PC-3 (cell line): ENCODE measurements around the gene SWT1. TPM values are rescaled to one million over a fixed set of nuclear protein-coding genes. Genes with fewer than 3 reads are reported as not detected.
A peak's percentile ranks its signal among the peaks of the same experiment; 100 is the strongest.

ENCODE experiments used
- ATAC-seq: fragments of 200-7000 bp; cut with Tn5 transposase; 2 replicates; pipeline ENCODE4 v1.9.1; 2020; ENCODE audit warnings: mild to moderate bottlenecking, moderate library complexity
- BruUV-seq: library from RNA; stranded (reverse); fragments of 400-500 nt; replicated peaks from 2 replicates; lab custom pipeline; 2021; lab: Mats Ljungman, UMichigan
- CTCF ChIA-PET: fragments of 300-600 bp; sonication (Branson Sonifier 250); formaldehyde crosslinking; loops from one replicate; lab custom pipeline; 2022; ENCODE audit warnings: antibody characterized with exemption; lab: Charles Lee
- POLR2A ChIA-PET: fragments of 300-600 bp; sonication (Branson Sonifier 250); formaldehyde crosslinking; loops from one replicate; lab custom pipeline; 2022; ENCODE audit warnings: antibody characterized with exemption; ENCODE audit not compliant: unreplicated experiment; lab: Charles Lee
- DNase-seq: peaks from one replicate; pipeline ENCODE4 v3.0.0-alpha.2; 2015
- H2AFZ ChIP-seq: fragments of 300-600 bp; sonication (generic); 2 replicates; pipeline ENCODE4 v1.6.0; 2016; ENCODE audit warnings: antibody characterized with exemption, low read length
- H3F3A ChIP-seq: fragments of 300-600 bp; sonication (generic); one replicate; pipeline ENCODE4 v1.6.0; 2017; ENCODE audit warnings: antibody characterized with exemption, low read length, control low read depth, mild to moderate bottlenecking; ENCODE audit not compliant: unreplicated experiment
- H3K27ac ChIP-seq: fragments of 300-600 bp; sonication (generic); 2 replicates; pipeline ENCODE4 v1.5.1; 2016; ENCODE audit warnings: mild to moderate bottlenecking, low read length
- H3K27me3 ChIP-seq: fragments of 300-600 bp; sonication (generic); 2 replicates; pipeline ENCODE4 v1.6.1; 2016; ENCODE audit warnings: low read length, mixed read lengths
- H3K36me3 ChIP-seq: fragments of 300-600 bp; sonication (generic); 2 replicates; pipeline ENCODE4 v1.6.1; 2016; ENCODE audit warnings: low read depth, mixed run types, low read length, mixed read lengths
- H3K4me1 ChIP-seq: fragments of 300-600 bp; sonication (generic); 2 replicates; pipeline ENCODE4 v1.5.1; 2016; ENCODE audit warnings: low read length; ENCODE audit not compliant: insufficient read depth
- H3K4me2 ChIP-seq: fragments of 300-600 bp; sonication (generic); 2 replicates; pipeline ENCODE4 v1.6.0; 2016; ENCODE audit warnings: low read length
- H3K4me3 ChIP-seq: fragments of 300-600 bp; sonication (generic); 2 replicates; pipeline ENCODE4 v1.5.1; 2016; ENCODE audit warnings: mild to moderate bottlenecking, low read length, mixed read lengths
- H3K79me2 ChIP-seq: fragments of 300-600 bp; sonication (generic); 2 replicates; pipeline ENCODE4 v1.6.1; 2017; ENCODE audit warnings: low read length, mixed read lengths
- H3K9ac ChIP-seq: fragments of 300-600 bp; sonication (generic); 2 replicates; pipeline ENCODE4 v1.6.0; 2016; ENCODE audit warnings: mild to moderate bottlenecking, low read length
- H3K9me2 ChIP-seq: fragments of 300-600 bp; sonication (generic); replicated peaks from 2 replicates; pipeline ENCODE4 v1.6.1; 2016; ENCODE audit warnings: mixed run types, low read length, mixed read lengths
- H3K9me3 ChIP-seq: fragments of 300-600 bp; sonication (generic); 2 replicates; pipeline ENCODE4 v1.6.1; 2016; ENCODE audit warnings: low read length, mixed read lengths
- H4K20me1 ChIP-seq: fragments of 300-600 bp; sonication (generic); 2 replicates; pipeline ENCODE4 v1.6.1; 2016; ENCODE audit warnings: low read length, mixed read lengths
- EZH2 ChIP-seq: fragments of 300-600 bp; sonication (generic); IDR thresholded peaks from one replicate; pipeline ENCODE4 v1.6.1; 2017; ENCODE audit warnings: antibody characterized with exemption, mild to moderate bottlenecking, low read length; ENCODE audit not compliant: unreplicated experiment
- EZH2phosphoT487 ChIP-seq: fragments of 300-600 bp; sonication (generic); IDR thresholded peaks from 2 replicates; pipeline ENCODE4 v1.6.1; 2018; ENCODE audit warnings: mild to moderate bottlenecking, antibody characterized with exemption, low read length, borderline replicate concordance
- intact Hi-C: fragments of 100-400 bp; cut with micrococcal nuclease; formaldehyde crosslinking; loops from 2 replicates; pipeline ENCODE4 v1.9.0; 2023
- total RNA-seq: library from RNA; depleted of rRNA; stranded (reverse); fragments of >200 nt; gene quantifications from 2 replicates; pipeline ENCODE4 v1.2.3, GENCODE V29; 2014
- TF ChIP-seq, protein P1 (sequence below): fragments of 300-600 bp; sonication (generic); conservative IDR thresholded peaks from 2 replicates; pipeline ENCODE4 v1.5.1; 2017; ENCODE audit warnings: antibody characterized with exemption, low read depth, mild to moderate bottlenecking, low read length

Gene SWT1
- total RNA-seq, 1 experiment from 2014 or later = 0.69 TPM

DNA sequence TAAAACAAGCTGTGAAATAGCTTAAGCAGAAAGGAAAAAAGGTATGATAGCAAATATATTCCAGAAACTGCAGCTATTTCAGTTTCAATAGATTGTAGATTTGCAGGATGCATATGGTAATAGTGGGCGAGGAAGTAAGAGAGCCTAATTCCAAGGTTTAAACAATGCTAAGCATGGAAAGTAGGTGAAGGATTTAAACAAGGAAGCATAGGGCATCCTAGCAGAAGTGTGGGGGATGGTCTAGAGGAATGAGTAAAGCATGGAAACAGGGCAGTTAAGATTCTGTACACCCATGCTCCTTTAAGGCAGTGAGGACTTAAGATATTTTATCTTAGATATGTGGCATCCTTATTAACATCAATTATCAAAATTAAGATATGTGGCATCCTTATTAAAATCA, 157.4 kb downstream of the SWT1 start:
- Histone ChIP-seq H3K27me3 (no peaks in the 10 kb centered on the region), H3K27ac (no peak overlapping the region), H3K9me3 (no peaks in the 10 kb centered on the region), H3K9me2 (no peaks in the 10 kb centered on the region), H3F3A (no peaks in the 10 kb centered on the region), H3K4me3 (peak overlapping the region; percentile 98), H2AFZ (no peak overlapping the region), H3K4me2 (peak overlapping the region; percentile 95), H3K79me2 (peaks cover 64% of the 10 kb centered on the region), H3K9ac (no peak overlapping the region), H3K36me3 (no peaks in the 10 kb centered on the region; the same call in 1 of the 2 replicates), H4K20me1 (peaks cover 50% of the 10 kb centered on the region), H3K4me1 (peaks cover 33% of the 10 kb centered on the region)
- TF ChIP-seq EZH2 (no peak), EZH2phosphoT487 (no peak)
- TF ChIP-seq, protein P1, sequence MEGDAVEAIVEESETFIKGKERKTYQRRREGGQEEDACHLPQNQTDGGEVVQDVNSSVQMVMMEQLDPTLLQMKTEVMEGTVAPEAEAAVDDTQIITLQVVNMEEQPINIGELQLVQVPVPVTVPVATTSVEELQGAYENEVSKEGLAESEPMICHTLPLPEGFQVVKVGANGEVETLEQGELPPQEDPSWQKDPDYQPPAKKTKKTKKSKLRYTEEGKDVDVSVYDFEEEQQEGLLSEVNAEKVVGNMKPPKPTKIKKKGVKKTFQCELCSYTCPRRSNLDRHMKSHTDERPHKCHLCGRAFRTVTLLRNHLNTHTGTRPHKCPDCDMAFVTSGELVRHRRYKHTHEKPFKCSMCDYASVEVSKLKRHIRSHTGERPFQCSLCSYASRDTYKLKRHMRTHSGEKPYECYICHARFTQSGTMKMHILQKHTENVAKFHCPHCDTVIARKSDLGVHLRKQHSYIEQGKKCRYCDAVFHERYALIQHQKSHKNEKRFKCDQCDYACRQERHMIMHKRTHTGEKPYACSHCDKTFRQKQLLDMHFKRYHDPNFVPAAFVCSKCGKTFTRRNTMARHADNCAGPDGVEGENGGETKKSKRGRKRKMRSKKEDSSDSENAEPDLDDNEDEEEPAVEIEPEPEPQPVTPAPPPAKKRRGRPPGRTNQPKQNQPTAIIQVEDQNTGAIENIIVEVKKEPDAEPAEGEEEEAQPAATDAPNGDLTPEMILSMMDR = no peak
- CTCF ChIA-PET = no interaction called here
- intact Hi-C loops = loop anchor here (5.0 to 10.0 kb wide), 3 partner anchors 72 to 283 kb away; no protein-coding TSS in a partner anchor
- POLR2A ChIA-PET = no interaction called here
- DNase-seq = peak; percentile 4
- no TSS peak for BruUV-seq
- ATAC-seq = no peak

DNA sequence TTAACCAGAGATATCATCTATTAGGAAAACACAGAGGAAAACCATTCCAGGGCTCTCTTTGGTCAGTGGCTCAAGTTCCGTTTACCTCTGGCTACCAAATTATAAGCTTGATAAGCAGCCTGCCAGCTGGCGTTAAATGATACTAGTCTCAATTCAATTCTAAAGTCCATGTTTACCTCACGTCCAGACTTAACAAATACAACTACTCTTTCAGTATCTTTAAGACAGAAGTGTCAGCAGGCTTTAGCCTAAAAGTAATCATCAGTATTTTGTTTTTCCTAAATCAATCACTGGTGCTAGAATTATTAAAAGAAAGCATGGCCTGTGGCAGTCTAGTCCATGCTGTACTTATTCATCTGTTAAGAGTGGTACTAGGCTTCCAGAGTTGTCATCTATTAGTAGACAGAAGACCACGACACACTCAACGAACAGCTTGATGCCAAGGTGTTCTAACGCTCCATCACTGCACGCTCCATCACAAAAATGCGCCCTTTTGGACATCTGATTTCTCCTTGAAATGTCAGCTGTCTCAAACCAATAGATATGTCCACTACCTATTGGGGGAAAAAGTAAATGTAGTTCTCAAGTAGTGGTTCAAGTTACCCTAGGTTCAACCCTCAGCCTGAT, 158.6 kb downstream of the SWT1 start:
- CTCF ChIA-PET = no interaction called here
- no peak for DNase-seq

More for the DNA sequence above, 158.6 kb downstream of the SWT1 start:
- peak overlapping the region; percentile 95 for H3K4me2 ChIP-seq
- peaks cover 50% of the 10 kb centered on the region for H4K20me1 ChIP-seq
- H3K79me2 ChIP-seq = peaks cover 64% of the 10 kb centered on the region
- no peaks in the 10 kb centered on the region for H3K27me3 ChIP-seq
- peak overlapping the region; percentile 98 for H3K4me3 ChIP-seq
- H3K9ac ChIP-seq = peak overlapping the region; percentile 92
- POLR2A ChIA-PET = no interaction called here
- no peaks in the 10 kb centered on the region; the same call in 1 of the 2 replicates for H3K36me3 ChIP-seq
- no peaks in the 10 kb centered on the region for H3K9me3 ChIP-seq
- TF ChIP-seq EZH2 (no peak), EZH2phosphoT487 (no peak)
- TF ChIP-seq, protein P1 = no peak
- H3K4me1 ChIP-seq = peaks cover 33% of the 10 kb centered on the region
- no TSS peak for BruUV-seq
- intact Hi-C loops = loop anchor here (2.0 to 10.0 kb wide), 3 partner anchors 59 to 357 kb away; no protein-coding TSS in a partner anchor
- no peak overlapping the region for H3K27ac ChIP-seq
- ATAC-seq = no peak
- no peaks in the 10 kb centered on the region for H3K9me2 ChIP-seq
- H2AFZ ChIP-seq = no peak overlapping the region
- no peaks in the 10 kb centered on the region for H3F3A ChIP-seq
